Osteocyte (in vitro differentiated cells): Measurements from ENCODE around the gene GUCY2F. TPM values are rescaled to one million over a fixed set of nuclear protein-coding genes. Genes with fewer than 3 reads are reported as not detected.

ENCODE experiments used
- DNase-seq: peaks from one replicate; pipeline ENCODE4 v3.0.0; 2021; ENCODE audit warnings: mixed read lengths; ENCODE audit not compliant: unreplicated experiment; ENCODE audit errors: extremely low spot score
- H3K27ac Mint-ChIP-seq: one replicate; pipeline ENCODE4 v1.8.0; 2021; ENCODE audit warnings: mild to moderate bottlenecking, mixed read lengths; ENCODE audit not compliant: unreplicated experiment
- H3K27me3 Mint-ChIP-seq: one replicate; pipeline ENCODE4 v1.8.0; 2021; ENCODE audit warnings: mixed read lengths; ENCODE audit not compliant: unreplicated experiment
- H3K36me3 Mint-ChIP-seq: one replicate; pipeline ENCODE4 v1.8.0; 2021; ENCODE audit warnings: mixed read lengths; ENCODE audit not compliant: unreplicated experiment
- H3K4me1 Mint-ChIP-seq: one replicate; pipeline ENCODE4 v1.8.0; 2021; ENCODE audit warnings: mixed read lengths; ENCODE audit not compliant: unreplicated experiment
- H3K4me3 Mint-ChIP-seq: one replicate; pipeline ENCODE4 v1.8.0; 2021; ENCODE audit warnings: mild to moderate bottlenecking, moderate library complexity, mixed read lengths; ENCODE audit not compliant: unreplicated experiment
- H3K9me3 Mint-ChIP-seq: one replicate; pipeline ENCODE4 v1.8.0; 2021; ENCODE audit warnings: mixed read lengths; ENCODE audit not compliant: unreplicated experiment
- total RNA-seq: library from RNA; stranded (reverse); gene quantifications from 2 replicates; pipeline ENCODE4 v1.2.1, GENCODE V29; 2021
- TF ChIP-seq, protein P1 (sequence below): fragments of 200-600 bp; sonication (generic); IDR thresholded peaks from 2 replicates; pipeline ENCODE4 v1.5.0; 2021; ENCODE audit warnings: antibody characterized with exemption, mild to moderate bottlenecking, moderate library complexity

GUCY2F gene
- total RNA-seq, 1 donor from 2014 or later: not detected

DNA sequence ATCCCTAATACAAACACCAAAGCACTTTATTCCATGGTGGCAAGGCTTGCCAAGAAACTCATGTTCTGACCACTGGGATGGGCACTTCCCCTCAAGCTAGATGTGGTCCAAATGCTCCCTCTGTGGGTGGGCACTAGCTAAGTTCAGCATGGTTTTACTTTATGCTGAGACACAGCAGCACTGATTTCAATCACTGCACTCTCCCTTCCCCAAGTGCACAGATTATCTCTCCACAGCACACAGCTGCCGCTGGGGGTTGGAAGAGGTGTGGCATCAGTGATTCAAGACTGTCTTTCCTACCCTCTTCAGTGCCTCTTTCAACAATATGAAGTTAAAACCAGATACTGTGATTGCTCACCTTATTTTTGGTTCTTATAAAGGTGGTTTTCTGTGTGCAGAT is 16.5 kb upstream of the GUCY2F start:
- H3K27me3 Mint-ChIP-seq: peaks cover 50% of the 10 kb centered on the region
- TF ChIP-seq, protein P1, sequence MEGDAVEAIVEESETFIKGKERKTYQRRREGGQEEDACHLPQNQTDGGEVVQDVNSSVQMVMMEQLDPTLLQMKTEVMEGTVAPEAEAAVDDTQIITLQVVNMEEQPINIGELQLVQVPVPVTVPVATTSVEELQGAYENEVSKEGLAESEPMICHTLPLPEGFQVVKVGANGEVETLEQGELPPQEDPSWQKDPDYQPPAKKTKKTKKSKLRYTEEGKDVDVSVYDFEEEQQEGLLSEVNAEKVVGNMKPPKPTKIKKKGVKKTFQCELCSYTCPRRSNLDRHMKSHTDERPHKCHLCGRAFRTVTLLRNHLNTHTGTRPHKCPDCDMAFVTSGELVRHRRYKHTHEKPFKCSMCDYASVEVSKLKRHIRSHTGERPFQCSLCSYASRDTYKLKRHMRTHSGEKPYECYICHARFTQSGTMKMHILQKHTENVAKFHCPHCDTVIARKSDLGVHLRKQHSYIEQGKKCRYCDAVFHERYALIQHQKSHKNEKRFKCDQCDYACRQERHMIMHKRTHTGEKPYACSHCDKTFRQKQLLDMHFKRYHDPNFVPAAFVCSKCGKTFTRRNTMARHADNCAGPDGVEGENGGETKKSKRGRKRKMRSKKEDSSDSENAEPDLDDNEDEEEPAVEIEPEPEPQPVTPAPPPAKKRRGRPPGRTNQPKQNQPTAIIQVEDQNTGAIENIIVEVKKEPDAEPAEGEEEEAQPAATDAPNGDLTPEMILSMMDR: no peak
- no peaks in the 10 kb centered on the region for H3K4me1 Mint-ChIP-seq
- H3K9me3 Mint-ChIP-seq: no peaks in the 10 kb centered on the region
- no peak overlapping the region for H3K27ac Mint-ChIP-seq
- no peak overlapping the region for H3K4me3 Mint-ChIP-seq
- no peak for DNase-seq
- no peaks in the 10 kb centered on the region for H3K36me3 Mint-ChIP-seq

DNA sequence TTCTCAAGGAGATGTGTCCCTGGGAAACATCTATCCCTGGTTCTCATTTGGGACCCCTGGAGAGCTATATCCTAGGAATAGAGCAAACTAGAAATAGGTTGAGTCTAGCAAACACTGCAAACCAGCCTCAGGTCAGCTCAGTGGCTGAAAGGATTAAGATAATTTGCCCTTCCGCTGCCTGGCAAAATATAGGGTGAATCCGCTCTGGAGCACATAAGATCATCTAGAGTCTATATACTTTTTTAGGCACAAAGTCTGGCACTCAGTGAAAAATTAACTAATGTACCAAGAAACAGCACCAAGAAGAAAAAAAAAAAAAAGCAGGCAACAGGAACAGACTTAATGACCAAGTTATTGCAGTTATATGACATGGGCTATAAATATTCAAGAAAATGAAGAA is 7.3 kb upstream of the GUCY2F start:
- Mint-ChIP-seq H3K9me3 (no peaks in the 10 kb centered on the region), H3K27me3 (peaks cover 38% of the 10 kb centered on the region), H3K36me3 (no peaks in the 10 kb centered on the region), H3K4me3 (no peak overlapping the region), H3K27ac (no peak overlapping the region), H3K4me1 (no peaks in the 10 kb centered on the region)
- TF ChIP-seq, protein P1: no peak
- DNase-seq: no peak

DNA sequence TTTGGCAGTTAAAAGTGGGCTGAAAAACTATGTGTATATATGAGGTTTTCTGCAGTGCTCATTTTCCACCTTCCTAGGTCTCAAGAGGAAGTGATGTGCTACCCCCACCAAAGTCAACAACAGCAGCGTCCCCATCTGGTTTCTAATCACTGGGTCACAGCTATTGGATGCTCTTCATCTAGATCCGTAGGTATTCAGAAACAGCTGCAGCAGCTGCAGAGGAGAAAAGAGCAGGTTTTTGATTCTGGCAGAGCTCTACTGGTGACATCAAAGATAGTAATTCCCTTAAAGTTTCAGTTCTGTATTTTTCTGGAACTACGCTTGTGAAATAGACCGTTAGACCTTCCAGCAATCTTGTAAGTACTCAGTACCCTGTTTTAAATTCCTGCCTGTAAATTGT is 5.8 kb upstream of the GUCY2F start:
- no peaks in the 10 kb centered on the region for H3K36me3 Mint-ChIP-seq
- TF ChIP-seq, protein P1: no peak
- H3K4me1 Mint-ChIP-seq: no peaks in the 10 kb centered on the region
- no peak overlapping the region for H3K27ac Mint-ChIP-seq
- H3K4me3 Mint-ChIP-seq: no peak overlapping the region
- no peaks in the 10 kb centered on the region for H3K9me3 Mint-ChIP-seq
- DNase-seq: no peak
- peaks cover 29% of the 10 kb centered on the region for H3K27me3 Mint-ChIP-seq

DNA sequence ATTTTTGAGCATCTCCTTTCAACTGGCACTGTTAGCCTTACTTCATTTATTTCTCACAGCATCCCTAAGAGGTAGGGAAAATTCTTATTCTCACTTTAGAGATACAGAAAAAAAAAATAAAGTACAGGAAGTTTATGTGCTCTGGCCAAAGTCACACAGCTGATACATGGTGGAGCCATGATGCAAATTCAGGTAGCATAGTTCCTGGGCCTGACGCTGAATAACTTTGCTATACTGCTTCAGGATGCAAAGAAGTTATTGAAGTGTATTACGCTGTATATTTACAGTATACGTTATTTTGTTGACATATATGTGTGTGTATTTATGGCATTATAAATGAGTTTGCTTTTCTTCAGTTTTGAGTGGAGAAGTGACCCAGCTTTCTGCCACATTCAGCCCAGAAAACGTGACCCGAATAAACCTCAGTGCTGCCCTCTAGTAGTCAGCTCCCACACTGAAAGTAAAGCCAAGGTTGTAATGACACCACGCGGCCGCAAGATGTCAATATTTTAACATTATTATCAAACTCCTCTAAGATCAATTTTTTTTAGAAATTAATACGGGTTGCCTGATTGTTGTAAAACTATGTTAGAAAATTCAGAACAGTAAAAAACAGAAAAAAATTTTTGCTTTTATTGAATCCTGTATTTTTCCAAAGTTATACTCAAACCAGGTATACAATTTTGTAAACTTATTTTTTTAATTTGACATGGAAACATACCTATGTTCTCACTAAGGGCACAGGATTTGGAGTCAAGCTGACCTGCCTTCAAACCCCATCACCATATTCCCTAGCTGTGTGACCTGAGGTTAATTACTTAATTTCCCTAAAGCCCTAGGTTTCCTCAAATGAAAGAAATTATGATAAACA is 3.8 kb upstream of the GUCY2F start:
- TF ChIP-seq, protein P1: peak; percentile 99
- Mint-ChIP-seq H3K36me3 (no peaks in the 10 kb centered on the region), H3K9me3 (no peaks in the 10 kb centered on the region), H3K4me3 (no peak overlapping the region), H3K4me1 (peaks cover 2% of the 10 kb centered on the region), H3K27me3 (peaks cover 36% of the 10 kb centered on the region), H3K27ac (no peak overlapping the region)
- peak; percentile 88 for DNase-seq

DNA sequence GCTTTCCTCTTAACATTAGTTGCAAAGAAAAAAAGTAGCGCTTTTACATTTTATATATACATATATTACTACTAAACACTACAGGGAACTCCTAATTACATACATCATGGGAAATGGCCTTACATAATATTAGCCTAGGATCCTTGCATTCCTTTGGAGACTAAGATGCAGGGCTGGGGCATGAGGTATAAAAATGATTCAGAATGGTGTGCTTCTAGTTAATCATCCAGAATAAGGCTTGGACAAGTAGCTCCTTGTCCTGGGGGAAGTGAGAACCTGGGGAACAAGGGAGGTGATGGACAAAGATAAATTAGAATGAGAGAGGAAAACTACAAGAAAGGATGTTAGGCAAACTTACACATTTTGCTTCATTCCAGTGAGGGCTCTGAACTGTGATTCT is 3.0 kb upstream of the GUCY2F start:
- Mint-ChIP-seq H3K36me3 (no peaks in the 10 kb centered on the region), H3K9me3 (no peaks in the 10 kb centered on the region), H3K4me3 (no peak overlapping the region), H3K27ac (no peak overlapping the region), H3K4me1 (peaks cover 8% of the 10 kb centered on the region), H3K27me3 (peaks cover 36% of the 10 kb centered on the region)
- DNase-seq: no peak
- TF ChIP-seq, protein P1: no peak
